Stimulated activated CD8-positive, alpha-beta memory T cell treated with anti-CD3 and anti-CD28 coated beads, Interleukin-7, amount 100 ng/mL, for 24 hours (primary cell): ENCODE results near the gene BCL2L15.

Source experiments
- DNase-seq: peaks from one replicate; pipeline ENCODE4 v3.0.0-alpha.2; 2020; ENCODE audit warnings: low read depth

BCL2L15 gene

GRCh38 chr1:113905435-113905861 lies 18.1 kb upstream of the BCL2L15 start:
- no peak for DNase-seq

GRCh38 chr1:113904674-113905434 lies 17.5 kb upstream of the BCL2L15 start, which contains the start of the genes AP4B1 and DCLRE1B:
AP4B1 (minus strand) TSS chr1:113904799; CDS start chr1:113904717, 82 bp downstream.
DCLRE1B (plus strand) TSS chr1:113905326; CDS start chr1:113905587, 261 bp downstream.
- DNase-seq: peak; percentile 92

- no peak for DNase-seq
Measured at GRCh38 chr1:113904293-113904673, 16.9 kb upstream of the BCL2L15 start.

GRCh38 chr1:113903501-113904292 lies 16.3 kb upstream of the BCL2L15 start:
- DNase-seq: no peak

- no peak for DNase-seq
Measured at GRCh38 chr1:113901191-113901590, 13.8 kb upstream of the BCL2L15 start.

- no peak for DNase-seq
Measured at GRCh38 chr1:113899111-113899510, 11.7 kb upstream of the BCL2L15 start.

- no peak for DNase-seq
Measured at GRCh38 chr1:113898241-113898814, 10.9 kb upstream of the BCL2L15 start.

- no peak for DNase-seq
Measured at GRCh38 chr1:113895961-113896360, 8.6 kb upstream of the BCL2L15 start.

GRCh38 chr1:113895098-113895497 lies 7.7 kb upstream of the BCL2L15 start:
- DNase-seq: no peak

- DNase-seq: no peak
Measured at GRCh38 chr1:113893267-113893666, 5.9 kb upstream of the BCL2L15 start.

- no peak for DNase-seq
Measured at GRCh38 chr1:113891631-113892220, 4.3 kb upstream of the BCL2L15 start.

- no peak for DNase-seq
Measured at GRCh38 chr1:113890816-113891215, 3.4 kb upstream of the BCL2L15 start.

GRCh38 chr1:113886417-113887401 lies 672 bp downstream of the BCL2L15 start:
- no peak for DNase-seq

GRCh38 chr1:113881661-113882060 lies 5.7 kb downstream of the BCL2L15 start:
- no peak for DNase-seq

GRCh38 chr1:113879739-113880038 lies 7.7 kb downstream of the BCL2L15 start:
- DNase-seq: no peak

GRCh38 chr1:113876176-113876575 lies 11.2 kb downstream of the BCL2L15 start:
- DNase-seq: no peak

GRCh38 chr1:113875714-113876113 lies 11.7 kb downstream of the BCL2L15 start:
- no peak for DNase-seq

GRCh38 chr1:113874012-113874879 lies 13.1 kb downstream of the BCL2L15 start:
- no peak for DNase-seq

GRCh38 chr1:113872219-113872935 lies 15.0 kb downstream of the BCL2L15 start:
- DNase-seq: no peak
